Upper lobe of left lung (tissue), 6 donors: ENCODE data around the gene KCNF1. TPM values are rescaled to one million over a fixed set of nuclear protein-coding genes. Genes with fewer than 3 reads are reported as not detected.
"Not testable (repeated sequence)": the region's sequence is repeated elsewhere in the genome, so short reads cannot be mapped to it uniquely, and the experiment has no call there.

Experiments
- ATAC-seq, 2 donors: fragments of 200-7000 bp; cut with Tn5 transposase; one replicate each; pipeline ENCODE4 v1.9.1; 2022; ENCODE audit warnings: mild to moderate bottlenecking in 2 of 2, moderate library complexity in 2 of 2; ENCODE audit not compliant: low FRiP score in 2 of 2
- DNase-seq, 2 donors: peaks; one replicate each; pipeline ENCODE4 v3.0.0-alpha.2; 2019 to 2020
- H3K27ac ChIP-seq, 4 donors: fragments of 200-600 bp; sonication (generic); one replicate each; pipeline ENCODE4 v1.5.1; 2016 to 2019
- H3K27me3 ChIP-seq, 4 donors: fragments of 200-600 bp; sonication (generic); one replicate each; pipeline ENCODE4 v1.5.1; 2017 to 2019
- H3K36me3 ChIP-seq, 4 donors: fragments of 200-600 bp; sonication (generic); one replicate each; pipeline ENCODE4 v1.5.1; 2016 to 2019
- H3K4me1 ChIP-seq, 4 donors: fragments of 200-600 bp; sonication (generic); one replicate each; pipeline ENCODE4 v1.5.1; 2018 to 2019
- H3K4me3 ChIP-seq, 4 donors: fragments of 200-600 bp; sonication (generic); one replicate each; pipeline ENCODE4 v1.5.1; 2017 to 2019; ENCODE audit warnings: mild to moderate bottlenecking in 2 of 4, moderate library complexity in 1 of 4
- H3K9me3 ChIP-seq, 4 donors: fragments of 200-600 bp; sonication (generic); one replicate each; pipeline ENCODE4 v1.5.1; 2018 to 2019
- EP300 ChIP-seq, 4 donors: sonication (generic); formaldehyde crosslinking; IDR thresholded peaks; one replicate each; pipeline ENCODE4 v1.5.1; 2017; ENCODE audit warnings: antibody characterized with exemption in 4 of 4, control low read depth in 2 of 4
- POLR2A ChIP-seq, 4 donors: fragments of 450-650 bp; IDR thresholded peaks; one replicate each; pipeline ENCODE4 v1.5.1; 2016 to 2017; ENCODE audit warnings: antibody characterized with exemption in 4 of 4, mild to moderate bottlenecking in 2 of 4
- POLR2AphosphoS5 ChIP-seq, 2 donors: sonication (generic); formaldehyde crosslinking; IDR thresholded peaks; one replicate each; pipeline ENCODE4 v1.5.1; 2017; ENCODE audit warnings: antibody characterized with exemption in 2 of 2
- WGBS, 2 donors: methylation state at CpG; one replicate each; pipeline ENCODE4 v1.1.5; 2017 to 2018; 5-methylcytosine and 5-hydroxymethylcytosine counted together
- total RNA-seq, 6 donors: library from RNA; depleted of rRNA in 4 of 6; stranded (reverse); fragments of >200 nt in 4 of 6; gene quantifications; one replicate each; pipeline versions ENCODE4 v1.1.0 to v1.2.1, GENCODE V29; 2016 to 2021
- TF ChIP-seq, protein P1 (sequence below), 6 experiments: fragments of 450-650 bp in 4 of 6; fragments of 200-600 bp in 2 of 6; sonication (generic) in 2 of 6; IDR thresholded peaks; one replicate each; pipeline ENCODE4 v1.5.1; 2016 to 2019; ENCODE audit warnings: antibody characterized with exemption in 6 of 6
- donor health status: DM: no; HTN: no; CAD: no; lungs with moderate emphysema.
- donor health status: DM: no; HTN: yes; CAD: no; lungs with severe emphysema.

Gene KCNF1
- total RNA-seq, 6 donors from 2014 or later = 0.15 to 1.1 TPM; not detected in 4

DNA sequence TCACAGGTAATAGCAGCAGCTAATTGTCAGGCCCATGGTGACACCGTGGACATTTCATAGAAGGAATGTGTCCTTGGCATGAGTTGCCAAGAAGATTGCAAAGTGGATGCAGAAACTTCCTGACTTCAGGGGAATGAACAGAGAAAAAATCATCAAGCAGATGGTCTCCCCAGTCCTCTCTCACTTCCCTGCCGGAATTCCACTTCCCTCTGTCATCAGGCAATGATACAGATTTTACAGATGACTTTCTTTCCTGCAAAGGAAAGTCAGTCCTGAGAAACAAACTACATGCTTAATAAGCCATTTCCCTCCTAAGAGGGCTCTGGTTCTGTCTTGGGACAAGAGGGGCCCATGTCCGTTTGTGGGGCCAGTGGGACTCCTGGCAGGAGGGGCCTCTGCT is 45.7 kb downstream of the KCNF1 start:
- Histone ChIP-seq H3K4me3 (no peak overlapping the region), H3K36me3 (no peaks in the 10 kb centered on the region), H3K27ac (no peak overlapping the region), H3K9me3 (no peaks in the 10 kb centered on the region), H3K27me3 (no peaks in the 10 kb centered on the region), H3K4me1 (no peaks in the 10 kb centered on the region)
- ATAC-seq = no peak
- WGBS, 2 donors = 64 to 73% methylated on average over 3 of the region's 3 CpGs
- TF ChIP-seq POLR2AphosphoS5 (IDR thresholded peaks at IDR 0.05) (no peak), EP300 (IDR thresholded peaks at IDR 0.05) (no peak), POLR2A (IDR thresholded peaks at IDR 0.05) (no peak)
- TF ChIP-seq, protein P1, sequence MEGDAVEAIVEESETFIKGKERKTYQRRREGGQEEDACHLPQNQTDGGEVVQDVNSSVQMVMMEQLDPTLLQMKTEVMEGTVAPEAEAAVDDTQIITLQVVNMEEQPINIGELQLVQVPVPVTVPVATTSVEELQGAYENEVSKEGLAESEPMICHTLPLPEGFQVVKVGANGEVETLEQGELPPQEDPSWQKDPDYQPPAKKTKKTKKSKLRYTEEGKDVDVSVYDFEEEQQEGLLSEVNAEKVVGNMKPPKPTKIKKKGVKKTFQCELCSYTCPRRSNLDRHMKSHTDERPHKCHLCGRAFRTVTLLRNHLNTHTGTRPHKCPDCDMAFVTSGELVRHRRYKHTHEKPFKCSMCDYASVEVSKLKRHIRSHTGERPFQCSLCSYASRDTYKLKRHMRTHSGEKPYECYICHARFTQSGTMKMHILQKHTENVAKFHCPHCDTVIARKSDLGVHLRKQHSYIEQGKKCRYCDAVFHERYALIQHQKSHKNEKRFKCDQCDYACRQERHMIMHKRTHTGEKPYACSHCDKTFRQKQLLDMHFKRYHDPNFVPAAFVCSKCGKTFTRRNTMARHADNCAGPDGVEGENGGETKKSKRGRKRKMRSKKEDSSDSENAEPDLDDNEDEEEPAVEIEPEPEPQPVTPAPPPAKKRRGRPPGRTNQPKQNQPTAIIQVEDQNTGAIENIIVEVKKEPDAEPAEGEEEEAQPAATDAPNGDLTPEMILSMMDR (IDR thresholded peaks at IDR 0.05) = no peak
- DNase-seq = no peak

DNA sequence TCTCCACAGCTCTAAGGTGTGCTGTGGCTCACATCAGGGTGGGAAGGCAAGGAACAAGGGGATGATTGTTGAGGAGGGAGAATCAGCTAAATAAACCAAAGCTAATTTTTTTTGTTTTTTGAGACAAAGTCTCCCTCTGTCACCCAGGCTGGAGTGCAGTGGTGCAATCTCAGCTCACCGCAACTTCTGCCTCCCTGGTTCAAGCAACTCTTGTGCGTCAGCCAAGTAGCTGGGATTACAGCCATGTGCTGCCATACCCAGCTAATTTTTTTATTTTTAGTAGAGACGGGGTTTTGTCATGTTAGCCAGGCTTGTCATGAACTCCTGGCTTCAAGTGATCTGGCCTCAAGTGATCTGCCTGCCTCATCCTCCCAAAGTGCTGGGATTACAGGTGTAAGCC is 46.7 kb downstream of the KCNF1 start:
- not testable (repeated sequence) for DNase-seq, H3K4me1 ChIP-seq

DNA sequence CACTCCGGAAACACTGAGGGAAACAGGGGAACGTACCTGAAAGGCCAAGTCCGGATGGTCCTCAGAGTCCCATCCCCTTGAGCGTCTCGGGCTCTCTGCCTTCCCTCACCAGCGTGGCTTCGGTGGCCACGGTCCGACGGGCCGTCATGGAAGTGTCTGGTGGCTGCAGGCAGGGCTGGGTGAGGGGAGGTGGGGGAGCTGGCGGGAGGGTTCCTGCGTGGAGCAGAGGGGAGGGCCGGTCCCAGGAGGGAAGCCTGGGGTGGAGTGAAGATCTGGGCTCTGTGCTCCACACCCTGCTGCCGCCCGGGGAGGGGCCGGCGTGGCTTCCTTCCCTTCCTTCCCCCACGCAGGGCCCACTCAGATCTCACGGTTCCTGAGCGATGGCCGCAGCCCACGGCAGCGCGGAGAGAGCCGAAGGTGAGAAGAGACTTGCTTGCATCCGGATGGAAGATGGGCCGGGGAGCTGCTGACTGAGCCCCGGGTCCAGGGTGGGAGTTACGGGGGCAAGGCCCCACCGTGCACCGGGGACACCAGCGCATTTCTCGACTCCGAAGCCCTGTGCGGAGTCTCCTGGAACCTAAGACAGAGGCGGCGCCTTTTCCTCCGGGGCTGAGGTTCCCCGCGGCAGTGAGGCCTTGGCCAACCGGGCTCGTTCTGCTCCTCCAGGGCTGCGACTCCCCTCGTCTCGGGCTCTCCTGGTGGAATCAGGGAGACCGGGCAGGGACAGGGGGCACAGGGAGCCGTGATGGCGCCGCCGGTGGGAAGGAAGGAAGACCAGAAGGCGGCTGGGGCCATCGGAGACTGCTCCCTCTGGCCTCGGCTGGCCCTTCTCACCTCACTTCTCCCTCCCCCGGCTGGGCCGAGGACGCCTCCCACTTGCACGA is 49.1 kb downstream of the KCNF1 start:
- Histone ChIP-seq H3K4me1 (peaks cover 0 to 5% (median 2%) of the 10 kb centered on the region in 4 donors), H3K9me3 (no peaks in the 10 kb centered on the region), H3K27me3 (no peaks in the 10 kb centered on the region), H3K4me3 (no peak overlapping the region), H3K36me3 (no peaks in the 10 kb centered on the region), H3K27ac (no peak overlapping the region)
- ATAC-seq = peak in 1 of 2 donors; percentile 21
- TF ChIP-seq, protein P1 (IDR thresholded peaks at IDR 0.05) = no peak
- no peak for TF ChIP-seq POLR2A (IDR thresholded peaks at IDR 0.05)
- TF ChIP-seq POLR2AphosphoS5 (IDR thresholded peaks at IDR 0.05) = no peak
- TF ChIP-seq EP300 (IDR thresholded peaks at IDR 0.05) = no peak
- no peak for DNase-seq
- WGBS, 2 donors = 83 to 90% methylated on average over 51 to 56 of the region's 58 CpGs

More for the DNA sequence above, 46.7 kb downstream of the KCNF1 start:
- not testable (repeated sequence) for ATAC-seq, H3K27ac ChIP-seq, H3K9me3 ChIP-seq, H3K36me3 ChIP-seq, H3K4me3 ChIP-seq, H3K27me3 ChIP-seq
- WGBS, 2 donors = 59 to 62% methylated on average over 3 of the region's 3 CpGs

DNA sequence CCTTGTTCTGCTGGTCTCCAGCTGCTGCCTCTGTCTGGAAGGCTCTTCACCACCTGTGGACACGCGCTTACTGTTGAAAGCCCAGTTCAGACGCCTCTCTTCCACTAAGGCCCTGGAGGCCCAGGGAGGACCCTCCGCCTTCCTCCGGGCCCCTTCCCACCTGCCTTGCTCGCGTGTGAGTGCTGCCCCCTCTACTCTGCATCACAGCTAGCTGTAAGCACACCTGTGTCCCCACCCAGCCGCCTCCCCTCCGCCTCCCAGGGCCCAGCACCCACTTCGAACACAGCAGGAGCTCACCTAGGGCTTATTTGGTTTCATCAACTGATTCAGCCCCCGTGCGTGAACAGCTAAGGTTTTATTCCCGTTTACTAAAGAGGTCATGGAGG is 49.7 kb downstream of the KCNF1 start:
- no peak overlapping the region for H3K4me3 ChIP-seq
- DNase-seq = no peak
- no peaks in the 10 kb centered on the region for H3K27me3 ChIP-seq
- ATAC-seq = no peak
- no peak overlapping the region for H3K27ac ChIP-seq
- no peaks in the 10 kb centered on the region for H3K36me3 ChIP-seq
- 92 to 97% methylated on average over 10 to 13 of the region's 13 CpGs for WGBS, 2 donors
- TF ChIP-seq POLR2A (IDR thresholded peaks at IDR 0.05) (no peak), POLR2AphosphoS5 (IDR thresholded peaks at IDR 0.05) (no peak), EP300 (IDR thresholded peaks at IDR 0.05) (no peak)
- TF ChIP-seq, protein P1 (IDR thresholded peaks at IDR 0.05) = no peak
- H3K4me1 ChIP-seq = peaks cover 0 to 5% (median 2%) of the 10 kb centered on the region in 4 donors
- no peaks in the 10 kb centered on the region for H3K9me3 ChIP-seq

DNA sequence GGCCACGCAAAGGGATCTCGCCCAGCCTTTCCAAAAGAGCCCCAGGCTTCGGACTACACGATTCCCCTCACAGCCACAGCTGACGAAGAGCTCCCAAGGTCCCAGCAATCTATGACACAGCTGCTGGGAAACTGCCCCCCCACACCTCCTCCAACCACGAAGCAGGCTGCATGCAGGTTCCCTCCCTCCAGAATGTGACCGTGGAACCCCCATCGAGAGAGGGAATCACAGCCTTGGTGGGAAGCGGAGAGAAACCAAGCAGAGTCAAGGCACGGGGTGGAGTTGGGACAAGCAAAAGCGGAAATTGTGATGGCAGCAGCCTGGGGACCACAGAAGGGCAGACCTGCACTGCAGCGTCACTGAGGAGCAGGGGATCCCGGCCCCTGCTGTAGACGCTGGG is 50.3 kb downstream of the KCNF1 start:
- DNase-seq (no peak), ATAC-seq (no peak)
- Histone ChIP-seq H3K4me3 (no peak overlapping the region), H3K27me3 (no peaks in the 10 kb centered on the region), H3K4me1 (peaks cover 0 to 5% (median 2%) of the 10 kb centered on the region in 4 donors), H3K9me3 (no peaks in the 10 kb centered on the region), H3K27ac (no peak overlapping the region), H3K36me3 (no peaks in the 10 kb centered on the region)
- TF ChIP-seq EP300 (IDR thresholded peaks at IDR 0.05) (no peak), POLR2A (IDR thresholded peaks at IDR 0.05) (no peak), POLR2AphosphoS5 (IDR thresholded peaks at IDR 0.05) (no peak)
- TF ChIP-seq, protein P1 (IDR thresholded peaks at IDR 0.05) = no peak
- WGBS, 2 donors = 92 to 94% methylated on average over 14 of the region's 14 CpGs
